ENCODE measurements around the gene TTI1. TPM values are rescaled to one million over a fixed set of nuclear protein-coding genes. Genes with fewer than 3 reads are reported as not detected.

Gene TTI1
- total RNA-seq, 1 donor from 2014 or later: 18.0 TPM

- peaks cover 16 to 27% of the 10 kb centered on the region in 2 donors for H3K4me1 ChIP-seq
- DNase-seq (ENCODE audit: low spot score in 2 of 2): no peak
- intact Hi-C loops (cut with DNase I): loop anchor here (10.0 kb wide), 2 partner anchors 401 to 441 kb away; partner anchors contain the start of genes RALGAPB and SNHG17
- H3K27me3 ChIP-seq: no peaks in the 10 kb centered on the region
- no peaks in the 10 kb centered on the region for H3K9me3 ChIP-seq
- peak overlapping the region; percentile 97 for H3K27ac ChIP-seq
- peaks cover 0 to 4% of the 10 kb centered on the region in 2 donors for H3K36me3 ChIP-seq
- peak overlapping the region; percentile 95 to 100 for H3K4me3 ChIP-seq
- TF ChIP-seq CTCF (IDR thresholded peaks at IDR 0.05): no peak
Observed at GRCh38 chr20:38034108-38034649, 923 bp upstream of the TTI1 start.

GRCh38 chr20:38032585-38033329, 499 bp downstream of the TTI1 start:
- DNase-seq (ENCODE audit: low spot score in 2 of 2): no peak
- H3K4me3 ChIP-seq: peak overlapping the region; percentile 95 to 100
- peak overlapping the region; percentile 97 for H3K27ac ChIP-seq
- H3K4me1 ChIP-seq: peaks cover 16 to 27% of the 10 kb centered on the region in 2 donors
- H3K9me3 ChIP-seq: no peaks in the 10 kb centered on the region
- no peaks in the 10 kb centered on the region for H3K27me3 ChIP-seq
- H3K36me3 ChIP-seq: peaks cover 0 to 4% of the 10 kb centered on the region in 2 donors
- intact Hi-C loops (cut with DNase I): loop anchor here (10.0 kb wide), 2 partner anchors 402 to 442 kb away; partner anchors contain the start of genes RALGAPB and SNHG17
- no peak for TF ChIP-seq CTCF (IDR thresholded peaks at IDR 0.05)

GRCh38 chr20:38031957-38032356, 1.3 kb downstream of the TTI1 start:
- H3K4me1 ChIP-seq: peaks cover 16 to 27% of the 10 kb centered on the region in 2 donors
- H3K9me3 ChIP-seq: no peaks in the 10 kb centered on the region
- H3K4me3 ChIP-seq: peak overlapping the region in 1 of 2 donors; percentile 100
- H3K27me3 ChIP-seq: no peaks in the 10 kb centered on the region
- no peak for DNase-seq (ENCODE audit: low spot score in 2 of 2)
- H3K36me3 ChIP-seq: peaks cover 0 to 4% of the 10 kb centered on the region in 2 donors
- intact Hi-C loops (cut with DNase I): loop anchor here (10.0 kb wide), 2 partner anchors 403 to 443 kb away; partner anchors contain the start of genes RALGAPB and SNHG17
- TF ChIP-seq CTCF (IDR thresholded peaks at IDR 0.05): no peak
- no peak overlapping the region for H3K27ac ChIP-seq

GRCh38 chr20:38029453-38029852, 3.8 kb downstream of the TTI1 start:
- no peak for TF ChIP-seq CTCF (IDR thresholded peaks at IDR 0.05)
- no peak overlapping the region for H3K4me3 ChIP-seq
- no peaks in the 10 kb centered on the region for H3K27me3 ChIP-seq
- peaks cover 6 to 9% of the 10 kb centered on the region in 2 donors for H3K4me1 ChIP-seq
- intact Hi-C loops (cut with DNase I): no loop called here
- no peak for DNase-seq (ENCODE audit: low spot score in 2 of 2)
- H3K36me3 ChIP-seq: no peaks in the 10 kb centered on the region
- no peak overlapping the region for H3K27ac ChIP-seq
- no peaks in the 10 kb centered on the region for H3K9me3 ChIP-seq

- intact Hi-C loops (cut with DNase I): no loop called here
- Histone ChIP-seq H3K4me1 (no peaks in the 10 kb centered on the region), H3K27ac (no peak overlapping the region), H3K9me3 (no peaks in the 10 kb centered on the region), H3K36me3 (no peaks in the 10 kb centered on the region), H3K27me3 (no peaks in the 10 kb centered on the region), H3K4me3 (no peak overlapping the region)
- no peak for DNase-seq (ENCODE audit: low spot score in 2 of 2)
- TF ChIP-seq CTCF (IDR thresholded peaks at IDR 0.05): no peak
Observed at GRCh38 chr20:38024496-38024895, 8.8 kb downstream of the TTI1 start.

Data from ascending aorta (tissue), 2 donors.